GM19351 (cell line): ENCODE results near the gene GLS.
"Not testable (repeated sequence)": the region's sequence is repeated elsewhere in the genome, so short reads cannot be mapped to it uniquely, and the experiment has no call there.

Source experiments
- ATAC-seq: cut with Tn5 transposase; IDR thresholded peaks from one replicate; pipeline ENCODE4 v1.9.1; 2021; ENCODE audit warnings: mild to moderate bottlenecking, moderate library complexity; ENCODE audit not compliant: unreplicated experiment

Gene GLS

DNA sequence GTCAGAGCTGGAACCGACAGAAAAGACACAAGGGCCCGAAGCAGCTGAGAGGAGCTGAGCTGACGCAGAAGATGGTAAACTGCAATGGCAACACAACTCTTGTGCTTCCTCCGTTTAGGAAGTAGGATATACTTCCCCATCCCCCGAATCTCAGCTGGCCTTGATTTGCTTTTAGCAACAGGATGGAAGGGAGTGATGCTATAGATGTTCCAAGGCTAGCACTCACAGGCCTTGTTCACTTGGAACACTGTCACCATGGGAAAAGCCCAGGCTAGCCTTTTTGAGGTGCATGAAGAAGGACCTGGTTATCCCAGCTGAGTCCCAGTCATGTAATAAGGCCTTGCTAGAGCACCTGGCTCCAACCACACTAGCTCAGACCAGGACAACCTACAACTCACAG, 107.3 kb downstream of the GLS start:
- ATAC-seq: no peak

DNA sequence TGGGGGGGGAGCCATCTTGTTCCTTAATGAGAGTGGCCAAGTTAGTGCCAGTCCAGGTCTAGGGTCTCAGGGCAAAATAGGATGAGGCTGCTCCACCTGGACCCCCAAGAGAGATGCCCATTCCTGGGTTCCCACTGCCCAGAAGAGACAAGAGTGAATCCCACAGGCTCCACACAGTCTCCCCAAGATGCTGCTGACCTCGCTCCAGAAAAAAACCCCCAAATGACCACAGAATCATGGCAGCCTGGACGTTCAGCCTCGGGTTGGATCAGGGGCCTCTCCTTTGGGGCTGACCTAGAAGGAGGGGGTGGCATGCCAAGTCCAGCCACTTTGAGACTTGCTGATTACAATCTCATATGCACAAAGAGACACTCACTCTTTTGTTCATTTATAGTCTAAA, 108.3 kb downstream of the GLS start:
- ATAC-seq: no peak

- ATAC-seq: no peak
These were observed 109.5 kb downstream of the GLS start for GRCh38 chr2:190990132-190990531.

DNA sequence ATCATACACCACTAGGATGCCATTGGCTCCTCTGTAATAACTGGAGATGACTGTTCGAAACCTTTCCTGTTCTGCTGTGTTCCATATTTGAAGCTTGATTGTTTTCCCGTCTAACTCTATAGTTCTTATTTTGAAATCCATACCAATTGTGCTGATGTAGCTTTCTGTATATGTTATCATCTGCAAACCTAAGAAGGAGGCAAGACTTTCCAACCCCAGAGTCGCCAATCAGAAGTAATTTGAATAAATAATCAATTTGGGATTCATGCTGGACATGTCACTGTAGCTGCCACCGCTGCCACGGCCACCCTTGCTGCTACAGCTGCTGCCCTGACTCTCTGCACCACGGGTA, 112.6 kb downstream of the GLS start:
- no peak for ATAC-seq

GRCh38 chr2:190994148-190994547, 113.5 kb downstream of the GLS start:
- ATAC-seq: no peak

DNA sequence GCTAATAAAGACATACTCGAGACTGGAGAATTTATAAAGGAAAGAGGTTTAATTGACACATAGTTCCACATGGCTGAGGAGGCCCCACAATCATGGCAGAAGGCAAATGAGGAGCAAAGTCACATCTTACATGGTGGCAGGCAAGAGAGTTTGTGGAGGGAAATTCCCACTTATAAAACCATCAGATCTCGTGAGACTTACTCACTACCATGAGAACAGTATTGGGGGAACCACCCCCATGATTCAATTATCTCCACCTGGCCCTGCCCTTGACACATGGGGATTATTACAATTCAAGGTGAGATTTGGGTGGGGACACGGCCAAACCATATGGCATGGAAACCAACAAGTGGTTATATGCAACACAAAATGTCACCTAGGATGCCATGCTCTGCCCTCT, 114.7 kb downstream of the GLS start:
- not testable (repeated sequence) for ATAC-seq

DNA sequence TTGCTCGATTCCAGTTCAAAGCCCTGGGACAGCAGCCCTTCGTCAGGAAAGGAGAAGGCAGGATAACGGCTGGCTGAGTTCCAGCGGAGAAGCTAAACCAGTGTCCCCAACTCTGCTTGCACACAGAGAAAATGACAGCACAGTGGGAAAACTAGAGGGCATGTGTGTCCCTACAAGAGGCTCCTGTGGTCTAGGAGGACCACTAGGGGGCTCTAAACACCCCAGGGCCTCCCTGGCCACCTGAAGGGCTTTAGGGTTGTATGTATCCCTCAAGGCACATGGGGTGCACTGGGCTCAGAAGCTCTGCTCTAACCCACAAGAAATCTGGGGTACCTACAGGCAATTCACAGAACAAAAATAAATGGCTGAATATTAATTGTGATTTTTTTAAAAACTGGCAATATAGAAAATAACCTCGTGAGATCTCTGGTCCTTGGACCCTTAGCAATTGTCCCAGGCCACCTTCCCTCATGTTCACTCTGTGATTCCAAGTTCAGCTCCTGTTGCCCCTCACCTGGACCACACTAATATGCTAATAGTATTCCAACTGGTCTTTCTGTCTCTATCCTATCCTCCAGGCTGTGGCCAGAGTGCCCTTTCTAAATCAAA, 115.8 kb downstream of the GLS start:
- peak; percentile 62 for ATAC-seq

DNA sequence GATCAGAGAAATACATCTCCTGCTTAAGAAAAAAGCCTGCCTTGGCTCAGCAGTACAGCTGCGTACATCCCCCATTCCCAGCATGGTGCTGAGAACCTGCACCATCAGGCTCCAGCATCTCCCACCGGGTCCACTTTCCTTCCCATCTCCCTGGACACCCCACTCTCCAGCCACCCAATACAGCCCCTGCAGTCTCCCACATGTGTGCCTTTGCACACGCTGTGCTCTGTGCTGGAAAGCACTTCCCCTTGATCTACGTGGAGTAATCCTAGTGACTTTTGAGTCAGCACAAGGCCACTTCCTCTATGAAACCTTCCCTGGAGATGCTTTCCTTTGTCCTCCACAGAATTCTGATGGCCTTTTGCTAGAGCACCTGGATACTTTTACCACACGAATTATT, 116.3 kb downstream of the GLS start:
- ATAC-seq: no peak

GRCh38 chr2:190997526-190998113, 117.0 kb downstream of the GLS start:
- no peak for ATAC-seq

DNA sequence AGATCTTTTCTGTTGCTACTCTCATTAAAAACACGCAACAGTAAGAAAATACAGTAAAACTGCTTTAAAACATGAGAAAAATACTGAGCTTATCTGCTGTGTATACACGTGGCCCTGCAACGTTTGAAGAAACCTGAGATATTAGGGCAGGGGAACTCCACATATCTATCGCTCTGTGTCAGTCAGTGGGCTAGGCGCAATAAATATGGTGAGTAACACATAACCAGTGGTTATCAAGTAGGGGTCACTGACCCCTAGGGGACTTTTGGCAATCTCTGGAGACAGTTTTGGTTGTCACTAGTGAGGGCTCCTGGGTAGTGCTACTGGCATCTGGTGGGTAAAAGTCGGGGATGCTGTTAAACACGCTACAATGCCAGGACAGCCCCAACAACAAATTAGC, 118.4 kb downstream of the GLS start:
- no peak for ATAC-seq

DNA sequence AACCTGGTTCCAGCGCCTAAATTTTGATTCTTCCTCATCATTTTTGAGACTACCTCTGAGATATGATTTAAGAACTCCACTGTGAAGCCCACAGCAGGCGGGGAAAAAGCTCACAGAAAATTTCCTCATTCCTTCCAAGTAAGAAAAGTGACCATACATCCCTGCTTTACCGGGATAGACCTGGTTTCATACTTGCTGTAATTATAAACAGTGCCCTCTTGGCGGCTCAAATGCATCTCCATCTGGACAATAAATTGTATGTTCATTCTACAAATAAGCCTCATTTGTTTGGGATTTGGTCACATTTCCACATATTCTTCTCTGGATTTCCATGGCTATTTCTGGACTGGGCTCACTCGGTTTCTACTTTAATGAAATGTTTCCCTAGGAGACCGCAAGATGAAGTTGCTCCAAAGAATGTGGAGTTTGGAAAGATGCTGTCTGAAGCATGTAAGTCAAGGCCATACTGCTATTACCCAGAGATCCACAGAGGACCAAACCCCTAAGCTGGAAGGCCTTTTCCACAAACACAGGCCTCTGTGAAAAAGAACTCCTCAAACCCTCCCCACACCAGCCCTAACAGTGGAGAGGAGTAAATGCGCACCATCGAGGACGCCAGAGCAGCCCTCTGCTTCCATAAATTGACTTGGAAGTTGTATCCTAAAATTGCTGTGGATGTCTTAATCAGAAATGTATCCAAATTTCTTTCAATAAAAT, 119.5 kb downstream of the GLS start:
- ATAC-seq: no peak

DNA sequence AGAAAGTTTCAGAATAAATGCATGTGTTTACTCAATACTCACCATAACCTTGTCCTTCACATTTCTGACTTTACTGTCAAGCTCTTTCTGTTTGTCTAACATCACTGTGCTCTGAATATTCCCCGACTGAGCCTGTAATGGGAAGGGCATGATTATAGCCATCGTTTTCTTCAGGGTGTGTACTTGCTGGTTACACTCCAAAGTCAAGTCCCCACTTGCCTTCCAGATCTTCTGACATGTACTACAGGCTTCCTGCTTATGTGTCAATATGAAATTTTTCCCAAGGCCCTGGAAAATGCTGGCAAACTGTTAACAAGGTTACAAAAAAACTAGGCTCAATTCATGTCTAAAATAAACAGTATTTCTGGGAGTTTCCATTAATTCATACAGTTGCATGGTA, 120.4 kb downstream of the GLS start:
- no peak for ATAC-seq

DNA sequence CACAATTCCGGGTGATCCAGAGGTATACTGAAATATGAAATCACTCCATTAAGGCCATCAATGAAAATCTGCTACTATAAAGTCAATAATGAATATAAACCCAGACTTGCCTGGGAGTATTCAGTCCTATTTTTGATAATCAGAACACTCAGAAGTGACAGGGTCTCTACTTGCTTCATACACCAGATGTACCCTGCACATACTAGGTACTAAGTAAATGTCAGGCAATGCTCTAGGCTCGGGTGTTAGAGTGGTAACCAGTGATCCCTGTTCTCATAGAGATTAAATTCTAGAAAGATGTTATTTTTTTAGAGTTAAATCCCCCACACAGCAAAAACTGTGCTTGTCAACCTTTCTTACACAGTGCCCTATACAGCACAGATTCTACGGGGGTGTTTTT, 121.0 kb downstream of the GLS start:
- no peak for ATAC-seq

- ATAC-seq: no peak
These were observed 123.0 kb downstream of the GLS start for GRCh38 chr2:191003405-191004309.

DNA sequence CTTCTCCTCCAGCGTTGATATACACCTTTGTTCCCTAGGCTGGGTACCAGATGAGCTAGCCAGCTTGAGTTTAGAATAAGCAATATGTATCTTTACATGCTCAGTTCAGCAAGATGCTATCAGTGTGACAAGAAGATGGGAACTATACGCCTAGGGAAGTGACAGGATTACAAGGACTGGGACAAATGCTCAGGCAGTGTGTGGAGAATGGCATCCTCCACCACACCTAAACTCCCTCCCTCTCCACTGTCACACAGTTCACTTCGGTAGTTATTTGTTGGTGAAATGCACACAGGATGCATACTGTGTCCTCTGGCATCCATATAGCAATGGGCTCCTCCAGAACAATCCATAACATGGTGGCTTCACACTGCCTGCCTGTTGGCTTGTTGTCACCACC, 125.7 kb downstream of the GLS start:
- no peak for ATAC-seq

GRCh38 chr2:191006997-191007783, 126.6 kb downstream of the GLS start:
- ATAC-seq: no peak

- ATAC-seq: no peak
These were observed 127.7 kb downstream of the GLS start for GRCh38 chr2:191008286-191008685.

DNA sequence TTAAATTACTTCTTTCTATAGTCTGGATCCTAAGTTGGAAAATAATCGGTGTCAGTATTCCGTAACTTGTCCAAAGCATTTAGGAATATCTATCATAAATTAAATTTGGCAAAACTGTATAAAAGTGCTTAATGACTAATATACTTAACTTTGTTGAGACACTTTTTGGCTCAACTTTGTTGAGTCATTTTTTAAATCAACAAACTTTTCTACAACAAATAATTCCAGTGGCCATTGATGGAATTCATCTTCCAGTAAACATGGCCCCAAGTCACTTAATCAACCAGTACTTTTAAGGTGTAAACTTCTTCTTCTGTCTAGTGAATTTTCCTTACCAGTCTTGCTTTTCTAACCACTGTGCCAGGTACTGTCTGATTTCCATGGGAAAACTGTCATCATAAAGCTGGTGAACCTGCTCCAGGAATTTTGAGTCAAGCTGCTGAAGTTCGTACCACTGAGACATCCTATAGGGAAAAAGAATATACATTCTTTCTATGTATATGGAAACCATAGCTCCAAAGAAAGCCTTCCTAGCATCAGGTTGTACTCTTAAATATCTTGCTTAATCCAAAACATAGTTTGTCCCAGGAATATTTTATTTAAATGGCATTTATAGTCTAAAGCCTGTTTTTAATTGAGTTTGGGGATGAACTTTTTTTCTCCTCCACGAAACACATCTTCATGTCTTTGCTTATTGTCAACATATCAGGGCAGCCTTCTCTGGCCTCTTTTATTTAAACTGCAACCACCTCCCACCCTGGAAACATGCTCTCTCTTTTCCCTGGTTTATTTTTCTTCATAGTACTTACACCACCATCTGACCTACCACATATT, 129.1 kb downstream of the GLS start:
- ATAC-seq: no peak

GRCh38 chr2:191010887-191011885, 130.6 kb downstream of the GLS start:
- ATAC-seq: no peak
